ENCODE results near the gene CUEDC2. TPM values are rescaled to one million over a fixed set of nuclear protein-coding genes. Genes with fewer than 3 reads are reported as not detected.
A peak's percentile ranks its signal among the peaks of the same experiment; 100 is the strongest.

CUEDC2 gene
- total RNA-seq, 1 donor from 2014 or later: 57.7 TPM

- no peak for TF ChIP-seq CTCF (IDR thresholded peaks at IDR 0.05)
- no peak overlapping the region for H3K4me3 Mint-ChIP-seq (ENCODE audit: unreplicated experiment)
These were observed 34.9 kb downstream of the CUEDC2 start for GRCh38 chr10:102397222-102398171.

GRCh38 chr10:102396730-102397151 is 35.6 kb downstream of the CUEDC2 start:
- no peak for DNase-seq (ENCODE audit: low spot score)
- peaks cover 5% of the 10 kb centered on the region for H3K36me3 Mint-ChIP-seq (ENCODE audit: low read depth)
- peak overlapping the region; percentile 83 for H3K4me3 Mint-ChIP-seq (ENCODE audit: unreplicated experiment)
- H3K4me1 Mint-ChIP-seq (ENCODE audit: low read depth): peaks cover 54% of the 10 kb centered on the region
- no peaks in the 10 kb centered on the region for H3K27me3 Mint-ChIP-seq (ENCODE audit: low read depth)
- no peaks in the 10 kb centered on the region for H3K9me3 Mint-ChIP-seq (ENCODE audit: low read depth)
- TF ChIP-seq CTCF (IDR thresholded peaks at IDR 0.05): no peak
- no peak overlapping the region for H3K27ac Mint-ChIP-seq (ENCODE audit: unreplicated experiment)

More at GRCh38 chr10:102397222-102398171, 34.9 kb downstream of the CUEDC2 start:
- H3K27ac Mint-ChIP-seq (ENCODE audit: unreplicated experiment): no peak overlapping the region
- no peaks in the 10 kb centered on the region for H3K27me3 Mint-ChIP-seq (ENCODE audit: low read depth)
- H3K9me3 Mint-ChIP-seq (ENCODE audit: low read depth): no peaks in the 10 kb centered on the region
- H3K4me1 Mint-ChIP-seq (ENCODE audit: low read depth): peaks cover 57% of the 10 kb centered on the region
- H3K36me3 Mint-ChIP-seq (ENCODE audit: low read depth): peaks cover 7% of the 10 kb centered on the region
- no peak for DNase-seq (ENCODE audit: low spot score)

- H3K4me1 Mint-ChIP-seq (ENCODE audit: low read depth): peaks cover 49% of the 10 kb centered on the region
These were observed 36.1 kb downstream of the CUEDC2 start for GRCh38 chr10:102396317-102396650.

GRCh38 chr10:102395400-102396316 is 36.7 kb downstream of the CUEDC2 start, which contains the start of gene NFKB2:
TSS of gene NFKB2 (plus strand) at chr10:102395705. CDS start at chr10:102395960, 255 bp downstream.
- no peak for TF ChIP-seq CTCF (IDR thresholded peaks at IDR 0.05)
- H3K4me3 Mint-ChIP-seq (ENCODE audit: unreplicated experiment): peak within 1 kb of the TSS; percentile 83
- peaks cover 4% of the 10 kb centered on the region for H3K27me3 Mint-ChIP-seq (ENCODE audit: low read depth)
- H3K36me3 Mint-ChIP-seq (ENCODE audit: low read depth): peaks cover 5% of the 10 kb centered on the region
- peaks cover 48% of the 10 kb centered on the region for H3K4me1 Mint-ChIP-seq (ENCODE audit: low read depth)
- H3K27ac Mint-ChIP-seq (ENCODE audit: unreplicated experiment): peak within 1 kb of the TSS; percentile 97
- H3K9me3 Mint-ChIP-seq (ENCODE audit: low read depth): no peaks in the 10 kb centered on the region
- no peak for DNase-seq (ENCODE audit: low spot score)

More at GRCh38 chr10:102396317-102396650, 36.1 kb downstream of the CUEDC2 start:
- H3K4me3 Mint-ChIP-seq (ENCODE audit: unreplicated experiment): peak overlapping the region; percentile 83
- no peaks in the 10 kb centered on the region for H3K27me3 Mint-ChIP-seq (ENCODE audit: low read depth)
- H3K9me3 Mint-ChIP-seq (ENCODE audit: low read depth): no peaks in the 10 kb centered on the region
- DNase-seq (ENCODE audit: low spot score): no peak
- H3K27ac Mint-ChIP-seq (ENCODE audit: unreplicated experiment): peak overlapping the region; percentile 97
- peaks cover 5% of the 10 kb centered on the region for H3K36me3 Mint-ChIP-seq (ENCODE audit: low read depth)
- no peak for TF ChIP-seq CTCF (IDR thresholded peaks at IDR 0.05)

Data from chondrocyte (in vitro differentiated cells).